GM18868 (cell line): ENCODE measurements around the gene TOPORS.

Experiments used
- ATAC-seq: cut with Tn5 transposase; IDR thresholded peaks from one replicate; pipeline ENCODE4 v1.9.1; 2021; ENCODE audit warnings: mild to moderate bottlenecking, moderate library complexity; ENCODE audit not compliant: unreplicated experiment

TOPORS gene

DNA sequence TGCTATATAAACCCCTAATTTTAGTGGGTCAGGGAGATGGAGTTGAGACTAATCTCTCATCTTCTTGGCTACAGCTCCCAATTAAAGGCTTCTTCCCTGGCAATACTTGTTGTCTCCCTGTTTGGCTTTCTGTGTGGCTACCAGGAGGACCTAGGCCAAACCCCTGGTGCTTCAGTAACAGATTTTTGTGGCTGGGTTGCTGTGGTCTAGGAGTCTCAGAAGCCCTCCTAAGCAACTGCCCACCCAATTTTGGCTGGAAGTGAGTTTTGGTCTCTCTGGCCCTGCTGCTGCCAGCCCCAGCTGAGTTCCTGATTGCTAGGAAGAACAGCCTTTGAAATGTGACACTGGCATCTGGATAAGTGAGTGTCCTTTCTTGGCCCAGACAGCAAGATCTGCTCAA, 36.1 kb downstream of the TOPORS start:
- ATAC-seq, result no peak

GRCh38 chr9:32508728-32509127, 43.7 kb downstream of the TOPORS start:
- no peak for ATAC-seq

- no peak for ATAC-seq
Measured at GRCh38 chr9:32503008-32503407, 49.4 kb downstream of the TOPORS start.

DNA sequence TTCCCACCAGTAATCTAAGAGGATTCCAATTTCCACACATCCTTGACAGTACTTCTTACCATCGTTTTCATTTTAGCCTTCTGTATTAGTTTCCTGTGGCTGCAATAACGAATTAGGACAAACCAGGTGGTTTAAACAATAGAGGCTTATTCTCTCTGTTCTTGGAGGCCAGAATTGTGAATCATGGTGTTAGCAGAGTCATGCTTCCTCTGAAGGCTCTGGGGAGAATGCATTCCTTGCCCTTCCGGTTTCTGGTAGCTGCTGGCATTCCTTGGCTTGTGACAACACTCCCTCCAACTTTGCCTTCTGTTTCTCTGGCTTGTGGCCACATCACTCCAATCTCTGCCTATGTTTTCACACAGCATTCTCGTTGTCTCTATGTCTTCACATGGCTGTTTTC, 49.9 kb downstream of the TOPORS start:
- no peak for ATAC-seq

DNA sequence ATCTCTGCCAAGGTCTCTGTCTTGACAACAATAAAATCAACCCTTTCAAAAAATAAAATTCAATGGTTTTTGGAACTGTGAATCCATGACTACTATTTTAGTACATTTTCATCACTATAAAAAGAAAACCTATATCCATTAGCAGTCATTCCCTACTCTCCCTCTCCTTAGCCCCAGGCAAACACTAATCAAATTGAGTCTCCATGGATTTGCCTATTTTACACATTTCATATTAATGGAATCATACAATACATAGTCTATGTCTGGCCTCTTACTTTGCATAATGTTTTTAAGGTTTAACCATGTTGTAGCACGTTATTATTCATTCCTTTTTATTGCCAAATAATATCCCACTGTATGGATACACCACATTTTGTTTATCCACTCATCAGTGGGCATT, 50.5 kb downstream of the TOPORS start:
- ATAC-seq, result no peak

GRCh38 chr9:32500768-32501167, 51.6 kb downstream of the TOPORS start:
- ATAC-seq, result no peak

GRCh38 chr9:32497921-32498320, 54.5 kb downstream of the TOPORS start:
- ATAC-seq, result no peak

- ATAC-seq, result no peak
Measured at GRCh38 chr9:32490601-32491000, 61.8 kb downstream of the TOPORS start.
